ENCODE results near the gene TNS3.

Gene TNS3

GRCh38 chr7:47347346-47347745, 234.6 kb downstream of the TNS3 start:
- no peak for DNase-seq (ENCODE audit: low spot score)

- no peak for DNase-seq (ENCODE audit: low spot score)
These were observed 235.5 kb downstream of the TNS3 start for GRCh38 chr7:47346377-47346914.

GRCh38 chr7:47345857-47346298, 236.0 kb downstream of the TNS3 start:
- no peak for DNase-seq (ENCODE audit: low spot score)

- DNase-seq (ENCODE audit: low spot score): no peak
These were observed 237.5 kb downstream of the TNS3 start for GRCh38 chr7:47344171-47344955.

GRCh38 chr7:47343061-47343455, 238.9 kb downstream of the TNS3 start:
- no peak for DNase-seq (ENCODE audit: low spot score)

- no peak for DNase-seq (ENCODE audit: low spot score)
These were observed 239.4 kb downstream of the TNS3 start for GRCh38 chr7:47342296-47343060.

GRCh38 chr7:47340517-47340916, 241.4 kb downstream of the TNS3 start:
- no peak for DNase-seq (ENCODE audit: low spot score)

- no peak for DNase-seq (ENCODE audit: low spot score)
These were observed 243.9 kb downstream of the TNS3 start for GRCh38 chr7:47338026-47338425.

- DNase-seq (ENCODE audit: low spot score): no peak
These were observed 244.4 kb downstream of the TNS3 start for GRCh38 chr7:47337531-47337930.

GRCh38 chr7:47336472-47337425, 245.2 kb downstream of the TNS3 start:
- DNase-seq (ENCODE audit: low spot score): no peak

GRCh38 chr7:47335557-47336471, 246.1 kb downstream of the TNS3 start:
- peak; percentile 92 for DNase-seq (ENCODE audit: low spot score)

GRCh38 chr7:47335071-47335470, 246.8 kb downstream of the TNS3 start:
- DNase-seq (ENCODE audit: low spot score): no peak

GRCh38 chr7:47333959-47334358, 248.0 kb downstream of the TNS3 start:
- no peak for DNase-seq (ENCODE audit: low spot score)

- DNase-seq (ENCODE audit: low spot score): no peak
These were observed 248.4 kb downstream of the TNS3 start for GRCh38 chr7:47333554-47333887.

GRCh38 chr7:47332681-47333553, 249.0 kb downstream of the TNS3 start:
- DNase-seq (ENCODE audit: low spot score): no peak

GRCh38 chr7:47332213-47332612, 249.7 kb downstream of the TNS3 start:
- DNase-seq (ENCODE audit: low spot score): no peak

- DNase-seq (ENCODE audit: low spot score): no peak
These were observed 250.7 kb downstream of the TNS3 start for GRCh38 chr7:47331179-47331565.

GRCh38 chr7:47330561-47331178, 251.2 kb downstream of the TNS3 start:
- DNase-seq (ENCODE audit: low spot score): no peak

GRCh38 chr7:47330026-47330425, 251.9 kb downstream of the TNS3 start:
- no peak for DNase-seq (ENCODE audit: low spot score)
